NCI-H128 (cell line): ENCODE data around the gene SCLY.

Experiments
- DNase-seq: peaks from one replicate; lab custom pipeline; 2025; ENCODE audit not compliant: unreplicated experiment; lab: John Stamatoyannopoulos, UW

The SCLY gene

DNA sequence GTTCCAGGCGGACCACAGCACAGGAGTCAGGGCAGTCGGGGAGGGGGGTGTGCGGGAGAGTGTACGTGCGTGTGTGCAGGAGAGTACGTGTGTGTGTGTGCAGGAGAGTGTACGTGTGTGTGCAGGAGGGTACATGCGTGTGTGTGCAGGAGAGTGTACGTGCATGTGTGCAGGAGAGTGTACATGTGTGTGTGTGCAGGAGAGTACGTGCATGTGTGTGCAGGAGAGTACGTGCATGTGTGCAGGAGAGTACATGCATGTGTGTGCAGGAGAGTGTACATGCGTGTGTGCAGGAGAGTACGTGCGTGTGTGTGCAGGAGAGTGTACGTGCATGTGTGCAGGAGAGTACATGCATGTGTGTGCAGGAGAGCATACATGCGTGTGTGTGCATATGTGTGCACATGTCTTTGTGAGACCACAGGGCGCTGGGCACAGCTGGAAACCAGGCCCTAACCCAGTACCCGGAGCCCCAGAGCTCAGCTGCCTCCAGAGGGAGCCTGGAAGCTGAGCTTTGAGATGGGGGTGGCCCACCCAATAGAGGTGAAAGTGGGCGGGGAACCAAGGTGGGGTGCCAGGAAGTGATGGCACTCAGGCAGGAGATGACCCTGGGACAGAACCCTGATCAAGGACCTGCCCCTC is 63.8 kb downstream of the SCLY start:
- no peak for DNase-seq

DNA sequence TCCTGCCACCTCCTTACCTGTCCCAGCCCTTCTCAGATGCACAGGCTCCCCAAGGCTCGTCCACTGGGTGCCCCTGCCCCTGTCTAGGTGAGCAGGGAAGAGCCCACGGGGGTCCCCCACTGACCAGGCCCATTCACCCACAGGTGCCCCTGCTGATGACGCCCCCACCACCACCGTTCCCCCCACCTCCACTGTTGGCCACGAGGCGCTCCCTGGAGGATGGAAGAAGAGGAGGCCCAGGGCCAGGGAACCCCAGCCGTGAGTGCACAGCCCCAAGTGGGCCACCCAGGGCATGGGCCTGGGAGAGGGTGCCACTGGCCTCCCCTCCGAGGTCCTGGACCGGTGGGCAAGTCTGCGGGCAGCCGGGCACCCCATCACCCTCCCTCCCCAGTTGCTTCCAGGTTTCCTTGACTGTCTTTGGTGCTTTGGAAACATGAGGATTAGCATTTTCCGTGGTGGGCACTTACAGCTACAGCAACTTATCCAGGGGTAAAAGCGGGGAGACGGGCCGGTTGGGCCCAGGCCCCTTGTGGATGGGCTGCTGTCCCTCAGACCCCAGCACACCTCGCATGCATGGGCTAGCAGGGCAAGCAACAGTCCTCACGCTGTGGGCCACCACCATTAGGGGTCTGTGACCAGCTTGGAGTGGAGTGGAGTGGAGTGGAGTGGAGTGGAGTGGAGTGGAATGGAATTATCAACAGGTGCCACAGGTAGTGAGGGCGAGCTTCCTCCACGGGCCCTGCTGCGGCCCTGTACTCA is 64.5 kb downstream of the SCLY start:
- DNase-seq = no peak

DNA sequence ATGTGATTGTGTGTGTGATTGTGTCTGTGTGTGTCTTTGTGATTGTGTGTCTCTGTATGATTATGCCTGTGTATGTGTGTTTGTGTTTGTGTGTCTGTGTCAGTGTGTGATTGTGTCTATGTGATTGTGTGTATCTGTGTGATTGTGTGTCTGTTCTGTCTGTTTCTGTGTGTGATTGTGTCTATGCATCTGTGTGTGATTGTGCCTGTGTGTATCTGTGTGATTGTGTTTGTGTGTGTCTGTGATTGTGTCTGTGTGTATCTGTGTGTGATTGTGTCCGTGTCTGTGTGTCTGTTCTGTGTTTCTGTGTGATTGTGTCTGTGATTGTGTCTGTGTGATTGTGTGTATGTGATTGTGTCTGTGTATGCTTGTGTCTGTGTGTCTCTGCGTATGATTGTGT is 65.5 kb downstream of the SCLY start:
- no peak for DNase-seq

DNA sequence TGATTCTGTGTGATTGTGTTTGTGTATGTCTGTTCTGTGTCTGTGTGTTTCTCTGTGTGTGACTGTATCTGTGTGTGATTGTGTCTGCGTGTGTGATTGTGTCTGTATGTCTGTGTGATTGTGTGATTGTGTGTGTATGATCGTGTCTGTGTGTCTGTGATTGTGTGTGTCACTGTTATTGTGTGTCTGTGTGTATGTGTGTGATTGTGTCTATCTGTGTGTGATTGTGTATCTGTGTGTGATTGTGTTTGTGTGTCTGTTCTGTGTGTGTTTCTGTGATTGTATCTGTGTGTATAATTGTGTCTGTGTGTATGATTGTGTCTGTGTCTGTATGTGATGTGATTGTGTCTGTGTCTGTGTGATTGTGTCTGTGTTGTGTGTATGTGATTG is 66.0 kb downstream of the SCLY start:
- DNase-seq = no peak

DNA sequence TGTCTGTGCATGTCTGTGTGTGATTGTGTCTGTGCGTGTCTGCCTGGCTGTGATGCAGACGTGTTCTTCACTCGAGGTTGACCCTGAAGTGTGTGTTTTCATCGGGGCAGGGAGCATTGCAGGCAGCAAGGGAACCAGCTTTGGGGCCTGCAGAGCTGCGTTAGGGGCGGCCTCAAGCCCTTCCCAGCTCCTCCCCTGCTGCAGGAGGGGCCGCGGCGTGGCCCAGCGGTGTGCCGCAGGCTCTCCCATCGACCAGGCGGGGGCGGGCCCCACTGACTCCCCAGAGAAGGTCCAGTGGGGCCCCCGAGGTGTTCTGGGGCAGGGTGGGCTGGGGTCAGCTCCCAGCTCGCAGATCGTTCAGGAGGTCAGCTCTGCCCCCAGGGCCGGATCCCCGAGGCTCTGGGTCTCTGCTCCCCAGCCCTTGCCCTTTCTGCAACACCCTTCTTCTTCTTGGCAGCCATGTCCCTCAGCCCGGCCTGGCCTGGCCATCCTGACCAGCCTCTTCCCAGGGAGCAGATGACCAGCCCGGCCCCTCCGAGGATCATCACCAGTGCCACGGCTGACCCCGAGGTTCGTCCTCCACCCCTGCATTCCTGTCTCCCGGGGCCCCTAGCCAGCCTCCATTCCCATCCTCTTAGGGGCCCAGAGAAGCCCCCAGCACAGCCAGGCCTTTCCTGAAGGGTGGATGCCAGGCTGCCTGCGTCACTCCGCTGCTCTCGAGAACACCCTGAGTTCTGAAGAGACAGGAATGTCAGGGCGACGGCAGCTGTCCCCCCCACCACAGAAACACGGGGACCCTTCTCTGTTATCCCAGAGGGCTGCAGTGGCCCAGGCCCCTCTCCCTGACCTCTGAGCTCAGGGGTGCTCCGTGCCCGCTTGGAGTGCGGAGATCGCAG is 66.6 kb downstream of the SCLY start:
- DNase-seq = no peak

DNA sequence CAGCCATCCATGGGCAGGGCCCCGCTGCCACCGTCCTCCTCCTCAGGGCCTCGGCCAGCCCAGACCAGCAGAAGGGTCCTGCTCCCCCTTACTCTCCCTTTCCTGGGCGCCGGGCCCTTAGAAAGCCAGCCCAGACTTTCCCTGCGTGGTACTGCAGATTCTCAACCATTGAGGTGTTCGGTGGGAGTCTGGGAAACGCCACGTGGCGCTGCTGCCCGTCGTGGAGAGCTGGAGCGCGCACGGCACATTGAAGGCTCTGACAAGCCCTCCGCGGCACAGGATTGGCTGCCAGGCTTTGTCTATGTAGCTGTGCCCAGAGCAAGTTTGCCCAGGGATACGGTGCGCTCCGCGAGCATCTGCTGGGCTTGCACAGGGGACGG is 67.2 kb downstream of the SCLY start:
- DNase-seq = no peak

DNA sequence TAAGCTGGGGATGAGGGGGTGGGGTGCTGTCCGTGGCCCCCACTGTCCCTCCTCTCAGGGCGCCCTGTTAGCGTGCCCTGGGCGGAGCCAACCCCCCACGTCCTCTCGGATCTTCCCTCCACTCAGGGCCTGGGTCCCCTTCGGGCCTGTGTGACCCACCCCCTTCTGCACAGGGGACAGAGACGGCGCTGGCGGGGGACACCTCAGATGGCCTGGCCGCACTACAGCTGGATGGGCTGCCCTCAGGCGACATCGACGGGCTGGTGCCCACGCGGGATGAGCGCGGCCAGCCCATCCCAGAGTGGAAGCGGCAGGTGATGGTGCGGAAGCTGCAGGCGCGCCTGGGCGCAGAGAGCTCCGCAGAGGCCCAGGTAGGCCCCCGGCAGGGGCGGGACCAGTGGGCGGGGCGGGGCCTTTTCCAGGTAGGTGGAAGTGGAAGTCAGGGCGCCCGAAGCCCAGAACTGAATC is 67.8 kb downstream of the SCLY start:
- DNase-seq = no peak

DNA sequence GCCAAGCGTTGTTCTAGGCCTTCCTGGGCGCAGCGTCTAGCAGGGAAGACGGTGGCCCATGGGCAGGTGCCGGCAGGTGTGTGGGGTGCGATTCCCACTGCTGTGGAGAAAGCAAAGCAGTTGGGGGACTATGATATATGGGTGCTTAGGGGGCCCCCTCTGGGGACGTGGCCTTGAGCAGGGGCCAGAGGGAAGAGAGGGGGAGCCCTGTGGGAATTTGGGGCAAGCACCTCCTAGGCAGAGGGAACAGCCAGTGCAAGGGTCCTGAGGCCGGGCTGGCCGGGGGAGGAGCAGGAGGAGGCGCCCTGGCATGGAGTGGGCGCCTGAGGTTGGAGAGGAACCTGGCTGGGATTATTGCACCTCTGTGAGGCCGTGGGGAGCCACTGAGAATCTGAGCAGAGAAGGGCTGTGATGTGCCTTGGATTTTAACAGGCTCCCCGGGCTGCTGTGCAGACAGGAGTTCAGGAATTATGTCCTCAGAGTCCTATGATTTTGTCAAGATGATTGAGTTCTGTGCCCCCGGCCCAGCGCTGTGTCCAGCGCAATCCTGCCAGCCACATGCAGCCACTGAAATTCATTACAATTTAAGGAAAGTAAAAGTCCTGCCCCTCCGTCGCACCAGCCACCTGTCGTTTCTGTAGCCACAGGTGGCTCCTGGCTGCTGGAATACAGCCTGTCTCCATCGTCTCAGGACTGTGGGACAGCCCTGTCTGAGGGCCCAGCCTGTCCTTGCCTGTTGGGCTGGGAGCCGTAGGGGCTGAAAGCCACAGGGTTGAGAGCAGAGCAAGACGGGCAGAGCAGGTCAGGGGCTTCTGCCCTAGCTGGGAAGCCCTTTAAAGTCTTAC is 68.6 kb downstream of the SCLY start:
- DNase-seq = no peak

DNA sequence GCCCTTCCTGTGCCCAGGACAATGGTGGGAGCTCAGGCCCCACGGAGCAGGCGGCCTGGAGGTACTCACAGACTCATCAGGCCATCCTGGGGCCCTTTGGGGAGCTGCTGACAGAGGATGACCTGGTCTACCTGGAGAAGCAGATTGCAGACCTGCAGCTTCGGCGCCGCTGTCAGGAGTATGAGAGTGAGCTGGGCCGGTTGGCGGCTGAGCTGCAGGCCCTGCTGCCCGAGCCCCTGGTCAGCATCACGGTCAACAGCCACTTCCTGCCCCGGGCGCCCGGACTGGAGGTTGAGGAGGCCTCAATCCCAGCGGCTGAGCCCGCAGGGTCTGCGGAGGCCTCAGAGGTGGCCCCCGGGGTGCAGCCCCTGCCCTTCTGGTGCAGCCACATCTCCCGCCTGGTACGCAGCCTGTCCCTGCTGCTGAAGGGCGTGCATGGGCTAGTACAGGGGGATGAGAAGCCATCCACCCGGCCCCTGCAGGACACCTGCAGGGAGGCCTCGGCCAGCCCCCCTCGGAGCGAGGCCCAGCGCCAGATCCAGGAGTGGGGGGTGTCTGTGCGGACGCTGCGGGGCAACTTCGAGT is 69.4 kb downstream of the SCLY start:
- DNase-seq = no peak

DNA sequence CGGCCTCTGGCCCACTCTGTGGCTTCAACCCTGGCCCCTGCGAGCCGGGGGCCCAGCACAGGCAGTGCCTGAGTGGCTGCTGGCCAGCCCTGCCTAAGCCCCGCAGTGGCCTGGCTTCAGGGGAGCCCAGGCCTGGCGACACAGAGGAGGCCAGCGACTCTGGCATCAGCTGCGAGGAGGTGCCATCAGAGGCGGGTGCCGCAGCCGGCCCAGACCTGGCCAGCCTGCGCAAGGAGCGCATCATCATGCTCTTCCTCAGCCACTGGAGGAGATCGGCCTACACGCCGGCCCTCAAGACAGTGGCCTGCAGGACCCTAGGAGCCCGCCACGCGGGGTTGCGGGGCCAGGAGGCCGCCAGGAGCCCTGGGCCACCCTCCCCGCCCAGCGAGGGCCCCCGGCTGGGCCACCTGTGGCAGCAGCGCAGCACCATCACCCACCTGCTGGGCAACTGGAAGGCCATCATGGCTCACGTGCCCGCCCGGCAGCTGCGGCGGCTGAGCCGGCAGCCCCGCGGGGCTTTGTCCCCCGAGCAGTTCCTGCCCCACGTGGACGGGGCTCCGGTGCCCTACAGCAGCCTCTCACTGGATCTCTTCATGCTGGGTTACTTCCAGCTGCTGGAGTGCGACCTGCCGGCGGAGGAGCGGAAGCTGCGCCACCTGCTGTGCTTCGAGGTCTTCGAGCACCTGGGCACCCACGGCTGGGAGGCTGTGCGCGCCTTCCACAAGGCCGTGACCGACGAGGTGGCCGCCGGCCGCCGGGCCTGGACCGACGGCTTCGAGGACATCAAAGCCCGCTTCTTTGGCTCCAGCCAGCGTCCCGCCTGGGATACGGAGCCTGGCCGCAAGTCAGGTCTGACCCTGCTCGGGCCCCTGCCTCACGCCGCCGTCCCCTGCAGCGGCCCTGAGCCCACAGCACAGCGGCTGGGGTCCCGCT is 70.2 kb downstream of the SCLY start:
- no peak for DNase-seq

DNA sequence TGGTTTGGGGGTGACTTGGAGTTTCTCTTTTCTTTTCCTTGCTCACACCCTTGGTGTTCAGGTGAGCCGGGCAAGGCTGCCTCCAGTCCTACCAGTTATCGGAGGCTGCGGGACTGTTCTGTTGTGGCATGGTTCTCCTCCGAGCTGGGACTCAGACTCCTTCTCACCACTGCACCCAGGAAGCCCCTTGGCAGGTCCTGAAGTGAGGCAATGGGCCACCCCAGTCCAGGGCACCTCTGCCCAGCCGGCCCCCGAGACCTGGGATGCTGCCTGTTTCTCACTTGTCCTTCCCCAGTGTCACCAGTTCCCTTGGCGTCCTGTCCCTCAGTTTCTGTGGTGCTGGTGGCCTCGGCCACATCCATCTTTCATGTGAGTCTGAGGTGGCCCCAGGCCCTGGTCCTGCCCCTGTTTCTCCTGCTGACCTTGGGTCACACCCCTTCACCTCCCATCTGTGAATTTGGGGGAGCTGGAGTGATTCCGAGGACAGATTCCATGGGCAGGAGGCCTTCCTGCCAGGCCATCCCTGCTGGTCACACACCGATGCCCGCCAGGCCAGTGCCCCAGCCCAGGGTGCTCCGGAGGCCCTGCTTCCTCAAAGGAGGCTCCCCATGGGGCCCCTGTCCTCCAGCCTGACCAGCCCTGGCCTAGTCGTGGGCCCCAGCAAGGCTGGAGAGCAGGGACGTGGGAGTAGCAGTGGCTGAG is 71.1 kb downstream of the SCLY start:
- no peak for DNase-seq

DNA sequence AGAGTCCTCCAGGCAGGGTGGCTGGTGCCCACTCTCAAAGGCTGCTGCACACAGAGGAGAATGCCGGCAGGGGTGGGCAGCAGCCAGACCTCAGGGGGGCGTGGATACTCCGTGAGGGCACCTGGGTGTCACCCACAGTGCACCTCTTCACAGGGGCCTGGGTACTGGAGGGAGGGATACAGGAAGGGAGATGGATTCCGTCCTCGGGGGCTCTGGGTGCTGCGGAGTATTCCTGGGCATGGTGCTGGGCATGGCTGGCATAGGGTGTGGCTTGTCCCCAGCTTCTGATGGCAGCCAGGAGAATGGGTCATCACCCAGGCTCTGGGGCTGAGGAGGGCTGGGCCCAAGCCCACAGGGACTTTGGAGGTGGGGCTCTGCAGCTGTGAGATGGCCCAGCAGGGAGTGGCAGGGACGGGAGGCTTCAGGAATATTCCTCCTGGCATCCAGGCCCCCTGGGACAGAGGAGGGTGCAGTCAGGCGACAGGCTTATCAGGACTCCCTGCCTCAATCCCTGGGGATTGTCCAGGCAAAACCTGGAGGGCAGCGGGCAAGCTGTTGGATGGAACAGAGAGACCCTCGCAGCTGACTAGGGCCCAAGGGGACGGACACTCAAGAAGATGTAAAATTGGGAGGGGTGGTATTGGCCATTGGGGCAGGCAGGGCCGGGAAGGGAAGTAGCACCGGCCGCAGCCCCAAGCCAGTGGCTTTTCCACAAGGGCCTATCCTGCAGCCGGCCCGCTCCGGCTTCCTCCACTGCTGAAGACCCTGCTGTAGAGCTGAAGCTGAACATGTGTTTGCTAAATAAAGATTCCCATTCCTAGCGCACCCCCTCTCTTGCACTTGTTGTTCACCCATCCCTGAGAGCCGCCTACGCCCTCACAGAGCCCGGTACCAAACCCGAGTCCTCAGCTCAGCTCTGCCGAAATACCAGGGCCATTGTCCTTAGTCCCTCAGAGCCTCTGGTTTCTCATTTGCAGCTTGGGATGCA is 72.0 kb downstream of the SCLY start:
- no peak for DNase-seq

DNA sequence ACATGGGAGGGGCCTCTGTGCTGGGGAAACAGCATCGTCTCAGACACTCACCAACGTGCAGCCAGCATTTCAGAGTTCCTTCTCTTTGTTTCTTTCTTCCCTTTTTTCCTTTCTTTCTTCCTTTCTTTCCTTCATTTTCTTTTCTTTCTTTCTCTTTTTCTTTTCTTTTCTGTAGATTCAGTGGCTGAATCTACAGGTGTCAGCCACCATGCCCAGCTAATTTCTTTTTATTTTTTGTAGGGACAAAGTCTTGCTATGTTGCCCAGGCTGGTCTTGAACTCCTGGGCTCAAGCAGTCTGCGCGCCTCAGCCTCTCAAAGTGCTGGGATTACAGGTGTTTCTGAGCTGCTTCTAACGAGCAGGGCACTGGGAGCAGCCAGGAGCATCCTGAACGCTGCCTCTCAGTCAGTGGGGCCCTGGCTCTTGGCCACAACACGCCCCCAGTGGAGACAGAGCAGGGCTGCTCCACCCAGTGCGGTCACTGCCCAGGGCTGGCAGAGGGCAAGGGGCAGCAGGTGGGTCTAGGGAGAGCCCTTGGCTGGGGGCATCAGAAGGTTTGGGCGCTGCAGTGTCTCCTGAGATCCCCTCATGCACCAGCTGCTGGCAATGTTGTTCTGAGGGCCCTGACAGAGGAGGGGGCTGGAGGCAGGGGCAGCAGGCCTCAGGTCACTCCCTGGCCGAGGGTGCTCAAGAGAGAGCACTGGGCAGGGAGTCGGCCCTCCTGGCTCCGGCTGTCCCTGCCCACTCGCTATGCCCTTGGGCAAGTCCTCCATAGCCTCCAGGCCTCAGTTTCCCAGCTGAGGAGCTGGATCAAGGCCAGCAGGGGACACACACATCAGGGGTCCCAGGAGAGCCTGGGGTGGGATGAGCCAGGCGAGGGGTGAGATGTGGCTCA is 72.9 kb downstream of the SCLY start:
- DNase-seq = no peak

DNA sequence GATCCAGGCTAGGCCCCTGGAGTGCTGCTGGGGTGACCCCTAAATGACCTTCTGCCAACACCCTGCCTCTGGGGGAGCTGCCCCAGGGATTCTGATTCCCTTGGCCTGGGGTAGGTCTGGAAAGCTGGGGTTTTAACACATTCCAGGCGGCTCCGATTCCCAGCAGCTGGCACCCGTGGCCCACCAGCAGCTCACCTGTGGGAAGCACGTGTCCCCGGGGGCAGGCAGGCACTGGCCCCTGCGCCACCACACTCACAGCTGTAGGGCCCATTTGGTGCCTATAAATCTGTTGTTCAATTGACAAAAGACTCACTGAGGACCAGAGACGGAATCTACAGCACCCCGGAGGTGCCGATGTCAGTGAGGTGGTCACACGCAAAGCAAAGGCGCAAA is 73.6 kb downstream of the SCLY start:
- DNase-seq = no peak

DNA sequence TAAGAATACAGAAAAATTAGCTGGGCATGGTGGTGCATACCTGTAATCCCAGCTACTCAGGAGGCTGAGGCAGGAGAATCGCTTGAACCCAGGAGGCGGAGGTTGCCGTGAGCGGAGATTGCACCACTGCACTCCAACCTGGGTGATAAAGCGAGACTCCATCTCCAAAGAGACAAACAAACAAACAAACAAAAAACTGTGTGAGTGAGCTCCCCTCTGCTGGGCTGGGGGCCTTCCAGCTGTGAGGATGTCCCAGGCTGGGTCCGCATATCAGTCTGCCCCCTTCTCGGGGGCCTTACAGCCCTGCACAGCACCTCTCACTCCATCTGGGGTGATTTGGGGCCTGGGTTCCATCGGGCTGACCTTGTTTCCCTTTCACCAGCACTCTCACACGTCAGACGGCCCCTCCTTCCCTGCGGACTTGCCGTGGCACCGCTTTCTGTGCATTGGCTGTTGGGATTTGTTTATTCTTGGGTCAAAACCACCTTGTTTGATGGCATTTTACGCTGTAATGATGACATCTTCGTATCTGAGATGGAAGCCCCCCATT is 74.9 kb downstream of the SCLY start:
- DNase-seq = no peak

DNA sequence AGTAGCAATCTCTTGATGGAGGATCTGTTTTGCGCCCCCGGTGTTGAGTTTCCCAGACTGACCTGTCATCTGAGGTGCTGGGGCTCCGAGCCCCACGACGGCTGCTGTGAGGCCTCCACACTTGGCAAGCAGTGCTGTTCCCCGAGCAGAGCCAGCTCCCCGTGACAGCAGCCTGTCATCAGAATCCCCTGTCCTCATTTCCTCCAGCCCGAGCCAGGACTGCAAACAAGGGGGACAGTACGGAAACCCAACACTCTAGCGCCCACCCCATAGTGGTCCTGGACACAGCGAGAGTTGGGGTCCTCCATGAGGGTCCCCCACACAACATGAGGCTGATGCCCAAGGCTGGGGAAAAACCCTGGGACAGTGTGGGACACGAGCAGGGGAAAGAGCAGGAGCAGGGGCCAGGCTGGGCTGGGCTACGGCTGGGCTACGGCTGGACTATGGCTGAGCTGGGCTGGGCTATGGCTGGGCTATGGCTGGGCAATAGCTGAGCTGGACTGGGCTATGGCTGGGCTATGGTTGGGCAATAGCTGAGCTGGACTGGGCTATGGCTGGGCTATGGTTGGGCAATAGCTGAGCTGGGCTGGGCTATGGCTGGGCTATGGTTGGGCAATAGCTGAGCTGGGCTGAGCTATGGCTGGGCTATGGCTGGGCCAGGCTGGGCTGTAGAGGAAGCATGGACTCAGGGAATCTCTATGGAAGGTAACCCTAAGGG is 76.2 kb downstream of the SCLY start:
- DNase-seq = no peak
